CD14-positive monocyte (primary cell): ENCODE data around the gene TCP1. TPM values are rescaled to one million over a fixed set of nuclear protein-coding genes. Genes with fewer than 3 reads are reported as not detected.

Source experiments
- DNase-seq, 3 donors: peaks; one replicate each; pipeline ENCODE4 v3.0.0-alpha.2; 2011 to 2022
- H2AFZ ChIP-seq: 2 replicates; pipeline ENCODE4 v1.6.0; 2012; ENCODE audit warnings: mild to moderate bottlenecking, low read depth, low read length, inconsistent platforms; ENCODE audit not compliant: insufficient read depth, poor library complexity, severe bottlenecking
- H3K27ac ChIP-seq, 2 donors: 1 replicate in 1 of 2; 2 replicates in 1 of 2; pipeline ENCODE4 v1.5.1; 2012 to 2013; ENCODE audit warnings: low read length in 2 of 2, control low read depth in 1 of 2, inconsistent platforms in 1 of 2, low read depth in 1 of 2, mild to moderate bottlenecking in 1 of 2
- H3K27me3 ChIP-seq, 2 donors: one replicate each; pipeline versions ENCODE4 v1.6.0 to v1.6.1; 2011 to 2013; ENCODE audit warnings: low read length in 2 of 2; ENCODE audit not compliant: control insufficient read depth in 2 of 2, insufficient read depth in 2 of 2
- H3K36me3 ChIP-seq, 2 donors: replicated peaks in 1 of 2; 1 replicate in 1 of 2; 2 replicates in 1 of 2; pipeline versions ENCODE4 v1.5.1 to v1.6.1; 2012 to 2013; ENCODE audit warnings: low read length in 2 of 2, control low read depth in 1 of 2, inconsistent platforms in 1 of 2, mild to moderate bottlenecking in 1 of 2; ENCODE audit not compliant: insufficient read depth in 2 of 2, control insufficient read depth in 1 of 2
- H3K4me1 ChIP-seq, 2 donors: 1 replicate in 1 of 2; 2 replicates in 1 of 2; pipeline versions ENCODE4 v1.5.1 to v1.6.1; 2012 to 2013; ENCODE audit warnings: low read length in 2 of 2, control low read depth in 1 of 2, inconsistent platforms in 1 of 2, mild to moderate bottlenecking in 1 of 2, moderate library complexity in 1 of 2; ENCODE audit not compliant: insufficient read depth in 2 of 2, control insufficient read depth in 1 of 2
- H3K4me2 ChIP-seq: replicated peaks from 2 replicates; pipeline ENCODE3; 2012; ENCODE audit warnings: low read length, moderate library complexity, mild to moderate bottlenecking; ENCODE audit not compliant: poor library complexity, severe bottlenecking; ENCODE audit errors: extremely low read depth
- H3K4me3 ChIP-seq, 3 experiments: fragments of 200-600 bp in 1 of 3; sonication (generic) in 1 of 3; replicated peaks in 1 of 3; 1 replicate in 2 of 3; 2 replicates in 1 of 3; pipeline ENCODE4 v1.5.1; 2011 to 2013; ENCODE audit warnings: low read length in 3 of 3, mild to moderate bottlenecking in 3 of 3, control low read depth in 2 of 3, low read depth in 2 of 3, inconsistent platforms in 1 of 3, moderate library complexity in 1 of 3
- H3K79me2 ChIP-seq: 2 replicates; pipeline ENCODE4 v1.6.0; 2012; ENCODE audit warnings: mild to moderate bottlenecking, control low read depth, inconsistent platforms, low read length, moderate library complexity; ENCODE audit not compliant: insufficient read depth
- H3K9ac ChIP-seq: 2 replicates; pipeline ENCODE4 v1.6.0; 2017; ENCODE audit warnings: low read length, mild to moderate bottlenecking; ENCODE audit not compliant: insufficient read depth, poor library complexity, severe bottlenecking
- H3K9me3 ChIP-seq, 2 donors: replicated peaks in 1 of 2; 1 replicate in 1 of 2; 2 replicates in 1 of 2; pipeline versions ENCODE4 v1.5.1 to v1.6.1; 2012 to 2013; ENCODE audit warnings: low read length in 2 of 2, control low read depth in 1 of 2; ENCODE audit not compliant: control insufficient read depth in 1 of 2, insufficient read depth in 1 of 2
- H4K20me1 ChIP-seq: 2 replicates; pipeline ENCODE4 v1.6.0; 2012; ENCODE audit warnings: mild to moderate bottlenecking, low read length, control low read depth, moderate library complexity; ENCODE audit not compliant: insufficient read depth
- H3K27ac Mint-ChIP-seq, 7 donors: one replicate each; pipeline ENCODE4 v1.8.0; 2020; ENCODE audit warnings: mild to moderate bottlenecking in 7 of 7, mixed read lengths in 7 of 7, moderate library complexity in 6 of 7, inconsistent platforms in 2 of 7
- H3K27me3 Mint-ChIP-seq, 3 donors: one replicate each; pipeline ENCODE4 v1.8.0; 2021 to 2022; ENCODE audit warnings: low read depth in 3 of 3, mild to moderate bottlenecking in 3 of 3, mixed read lengths in 3 of 3, moderate library complexity in 3 of 3, inconsistent platforms in 1 of 3
- H3K36me3 Mint-ChIP-seq, 2 donors: one replicate each; pipeline ENCODE4 v1.8.0; 2020; ENCODE audit warnings: mixed read lengths in 2 of 2, inconsistent platforms in 1 of 2, mild to moderate bottlenecking in 1 of 2
- H3K4me1 Mint-ChIP-seq: one replicate; pipeline ENCODE4 v1.8.0; 2020; ENCODE audit warnings: mild to moderate bottlenecking, mixed read lengths
- H3K4me3 Mint-ChIP-seq, 2 donors: one replicate each; pipeline ENCODE4 v1.8.0; 2020; ENCODE audit warnings: mild to moderate bottlenecking in 2 of 2, mixed read lengths in 2 of 2, moderate library complexity in 1 of 2
- H3K9me3 Mint-ChIP-seq, 7 donors: one replicate each; pipeline ENCODE4 v1.8.0; 2020 to 2022; ENCODE audit warnings: mixed read lengths in 7 of 7, mild to moderate bottlenecking in 6 of 7, moderate library complexity in 6 of 7, inconsistent platforms in 2 of 7
- CTCF ChIP-seq: fragments of 200-600 bp; IDR thresholded peaks from one replicate; pipeline ENCODE4 v1.8.0; 2022; ENCODE audit warnings: antibody characterized with exemption, mild to moderate bottlenecking
- WGBS: methylation state at CpG from one replicate; pipeline ENCODE4 v1.1.5; 2013; ENCODE audit warnings: missing lambda C conversion rate; ENCODE audit not compliant: insufficient coverage; 5-methylcytosine and 5-hydroxymethylcytosine counted together
- intact Hi-C, 2 donors: fragments of 100-400 bp; cut with micrococcal nuclease; formaldehyde crosslinking; loops; one replicate each; pipeline versions ENCODE4 v1.15.0 to v1.15.1; 2023
- polyA minus RNA-seq: library from RNA; depleted of rRNA, polyadenylated mRNA; stranded (reverse); fragments of >200 nt; gene quantifications from 2 replicates; pipeline ENCODE4 v1.2.3, GENCODE V29; 2012
- polyA plus RNA-seq, 3 donors: library from polyadenylated mRNA; depleted of rRNA in 1 of 3; unstranded in 2 of 3; stranded (reverse) in 1 of 3; fragments of 300-500 nt in 2 of 3; fragments of >200 nt in 1 of 3; fragmentation: Illumina TruSeq in 2 of 3; gene quantifications; 1 replicate in 2 of 3; 2 replicates in 1 of 3; pipeline ENCODE4 v1.2.3, GENCODE V29; 2012 to 2021
- total RNA-seq, 12 experiments: library from RNA in 1 of 12; stranded (reverse) in 1 of 12; fragments of 120-200 nt in 1 of 12; gene quantifications; one replicate each; pipeline ENCODE4 v1.2.4 and lab custom pipeline; 2013 to 2026; ENCODE audit warnings: mixed read lengths in 6 of 12, inconsistent platforms in 1 of 12

The TCP1 gene
- total RNA-seq (2013), result 114 TPM
- polyA plus RNA-seq (10 to 100 TPM; 44.5 to 79.5 (median 69.3) TPM), polyA minus RNA-seq (42.7 and 58.0 TPM in 2 replicates), total RNA-seq (lab: John Stamatoyannopoulos, UW) (64.8 to 363 (median 125) reads per million in 11 experiments)

GRCh38 chr6:159789377-159790148 lies at the start of gene TCP1:
TCP1 (minus strand) TSS chr6:159789602; CDS start chr6:159789468, 134 bp downstream.
- Histone ChIP-seq H3K79me2 (peaks cover 90% of the 10 kb centered on the region), H3K9me3 (no peaks in the 10 kb centered on the region), H4K20me1 (peaks cover 62% of the 10 kb centered on the region), H3K27ac (peak within 1 kb of the TSS; percentile 85 to 97), H3K4me1 (peaks cover 28 to 38% of the 10 kb centered on the region in 2 donors), H3K27me3 (no peaks in the 10 kb centered on the region), H2AFZ (peak within 1 kb of the TSS; percentile 96), H3K4me3 (peak within 1 kb of the TSS; percentile 79 to 94 (median 91)), H3K9ac (peak within 1 kb of the TSS; percentile 83), H3K36me3 (peaks cover 41 to 60% of the 10 kb centered on the region in 2 donors), H3K4me2 (peak within 1 kb of the TSS; percentile 88)
- WGBS, result under 1% methylated on average over 54 of the region's 64 CpGs
- intact Hi-C loops, result loop anchor here (2.0 to 5.0 kb wide), 4 partner anchors 37 to 97 kb away; partner anchors contain the start of gene SOD2 (in 2 of the 2)
- peaks cover 44 to 52% of the 10 kb centered on the region in 2 donors for H3K36me3 Mint-ChIP-seq
- peaks cover 0 to 1% (median 0%) of the 10 kb centered on the region in 3 donors for H3K27me3 Mint-ChIP-seq
- DNase-seq, result peak; percentile 98 to 100 (median 100)
- H3K27ac Mint-ChIP-seq, result peak within 1 kb of the TSS; percentile 95 to 98 (median 98)
- no peak for TF ChIP-seq CTCF
- H3K4me1 Mint-ChIP-seq, result peaks cover 32% of the 10 kb centered on the region
- H3K9me3 Mint-ChIP-seq, result no peaks in the 10 kb centered on the region
- H3K4me3 Mint-ChIP-seq, result peak within 1 kb of the TSS; percentile 94 to 97

- H3K79me2 ChIP-seq, result no peaks in the 10 kb centered on the region
- Mint-ChIP-seq H3K36me3 (no peaks in the 10 kb centered on the region), H3K27me3 (peaks cover 2% of the 10 kb centered on the region in 3 donors), H3K27ac (no peak overlapping the region), H3K4me1 (no peaks in the 10 kb centered on the region), H3K9me3 (peaks cover 2 to 16% (median 9%) of the 10 kb centered on the region in 7 donors), H3K4me3 (no peak overlapping the region)
- no peak for DNase-seq
- H3K4me2 ChIP-seq, result no peak overlapping the region
- H3K9me3 ChIP-seq, result no peaks in the 10 kb centered on the region
- no peak overlapping the region for H2AFZ ChIP-seq
- intact Hi-C loops, result no loop called here
- H3K9ac ChIP-seq, result no peak overlapping the region
- H3K27ac ChIP-seq, result no peak overlapping the region
- no peaks in the 10 kb centered on the region for H3K4me1 ChIP-seq
- no peaks in the 10 kb centered on the region for H3K36me3 ChIP-seq
- H3K27me3 ChIP-seq, result no peaks in the 10 kb centered on the region
- no peak overlapping the region for H3K4me3 ChIP-seq
- WGBS, result no CpG with 5 or more reads among the region's 7 CpGs
- no peaks in the 10 kb centered on the region for H4K20me1 ChIP-seq
- no peak for TF ChIP-seq CTCF
Observed at GRCh38 chr6:159838020-159838744, 48.8 kb upstream of the TCP1 start.
